ENCODE data around the gene ATXN10. TPM values are rescaled to one million over a fixed set of nuclear protein-coding genes. Genes with fewer than 3 reads are reported as not detected.
"Not testable (repeated sequence)": the region's sequence is repeated elsewhere in the genome, so short reads cannot be mapped to it uniquely, and the experiment has no call there.

ATXN10 gene
- total RNA-seq, 1 donor from 2014 or later, result 107 TPM

DNA sequence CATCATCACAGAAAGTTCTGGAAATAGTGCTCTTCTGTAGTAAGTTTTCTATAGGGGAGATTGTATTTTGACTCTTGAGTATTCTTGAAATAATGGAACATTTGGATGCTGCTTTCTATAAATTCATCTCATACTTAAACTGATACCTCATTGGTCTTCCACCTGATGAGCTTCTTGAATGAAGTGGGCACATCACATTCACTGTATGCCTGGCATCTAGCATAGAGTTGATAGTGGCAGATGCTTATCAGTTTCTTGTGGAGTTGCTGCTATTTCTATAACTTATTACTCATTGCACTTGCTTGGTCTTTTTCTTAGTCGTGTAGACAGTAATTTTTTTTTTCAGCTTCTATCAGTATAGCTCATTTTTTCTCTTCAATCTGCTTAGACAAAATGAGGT lies 5.4 kb downstream of the ATXN10 start:
- DNase-seq (ENCODE audit: low spot score), result no peak

DNA sequence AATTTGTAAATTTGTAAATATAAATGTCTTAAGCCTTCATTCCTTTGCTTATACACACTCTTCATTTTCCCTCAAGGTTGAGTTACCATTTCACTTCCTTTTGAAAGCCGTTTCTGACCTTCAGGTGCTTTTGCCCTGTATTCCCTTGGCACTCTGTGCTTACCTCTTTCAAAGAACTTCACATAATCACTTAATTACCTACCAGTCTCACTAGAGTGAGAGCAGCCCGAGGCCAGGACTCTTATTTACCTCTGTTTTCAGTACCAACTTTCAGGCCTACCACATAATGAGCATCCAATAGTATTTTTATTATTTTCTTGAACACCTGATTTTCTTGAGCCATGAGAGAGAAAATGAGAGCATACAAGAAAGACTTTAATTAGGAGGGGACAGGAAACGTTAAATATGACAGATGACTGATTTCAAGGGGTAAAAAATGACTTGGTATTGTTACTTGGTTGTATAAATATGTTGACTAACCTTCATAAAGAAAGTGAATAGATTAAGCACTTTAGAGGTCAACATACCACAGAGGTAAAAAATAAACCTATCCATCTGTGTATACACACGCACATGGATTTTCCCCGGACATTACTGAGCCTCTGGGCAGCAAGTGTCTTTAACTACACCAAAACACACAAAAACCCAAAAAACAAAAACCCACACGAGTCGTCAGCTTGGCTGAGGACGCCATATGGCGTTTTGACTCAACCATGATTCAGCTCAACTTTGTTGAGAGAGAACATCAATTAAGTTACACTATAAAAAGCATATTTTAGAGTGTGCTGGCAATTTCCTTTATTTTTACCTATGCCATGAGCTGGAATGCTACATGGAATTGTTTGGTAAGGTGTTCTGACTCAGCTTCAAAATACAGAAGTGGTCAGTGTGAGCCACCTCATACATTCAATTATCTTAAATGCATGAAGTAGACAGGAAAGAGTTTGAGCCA lies 7.6 kb downstream of the ATXN10 start:
- no peak for DNase-seq (ENCODE audit: low spot score)

DNA sequence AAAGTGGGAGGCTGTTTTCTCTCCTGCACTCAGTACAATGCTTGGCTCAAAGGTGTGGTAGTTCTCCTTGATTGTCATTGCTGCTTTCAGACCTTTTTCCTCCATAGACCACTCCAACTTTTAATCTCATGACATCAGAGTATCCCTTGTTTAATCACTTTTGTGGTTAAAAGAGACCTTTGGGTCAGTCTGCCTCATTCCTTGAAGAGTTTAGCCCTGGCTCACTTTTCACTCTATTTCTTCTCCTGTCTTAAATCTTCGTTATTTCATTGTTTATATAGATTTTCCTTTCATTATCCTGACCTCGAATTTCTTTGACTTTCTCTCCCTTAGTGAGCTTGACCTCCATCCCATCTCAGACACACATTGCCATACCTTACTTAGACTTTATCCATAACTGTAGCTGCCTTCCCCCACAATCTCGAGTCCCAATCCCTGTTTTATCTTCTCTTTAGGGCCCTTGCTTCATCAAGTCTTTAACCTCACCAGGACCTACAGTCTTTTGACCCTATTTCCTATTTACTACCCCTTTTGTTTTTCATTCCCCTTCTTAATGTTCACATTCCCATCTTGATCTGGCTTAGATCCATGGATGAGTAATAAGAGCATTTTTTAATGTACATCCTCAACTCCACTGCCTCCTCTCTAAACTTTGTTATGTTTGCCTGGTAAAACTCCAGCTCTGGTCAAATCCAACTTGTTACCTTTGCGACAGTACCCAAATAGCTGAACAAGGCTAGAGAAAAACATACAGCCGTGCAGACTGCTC lies 9.5 kb downstream of the ATXN10 start:
- no peak for DNase-seq (ENCODE audit: low spot score)

DNA sequence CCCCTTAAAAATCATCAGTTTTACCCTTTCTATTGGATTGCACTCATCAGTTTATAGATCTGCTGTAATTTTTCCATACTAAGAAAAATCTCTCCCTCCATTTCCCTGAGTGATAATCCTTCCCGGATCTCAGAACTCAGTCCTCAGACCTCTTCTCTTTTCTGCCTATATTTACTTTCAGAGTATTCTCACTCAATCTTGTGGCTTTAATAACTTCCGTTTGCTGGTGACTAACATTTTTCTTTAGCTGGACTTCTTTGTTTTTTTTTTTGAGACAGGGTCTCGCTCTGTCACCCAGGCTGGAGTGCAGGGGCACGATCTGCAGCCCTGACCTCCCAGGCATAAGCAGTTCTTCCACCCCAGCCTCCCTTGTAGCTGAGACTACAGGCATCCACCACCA lies 10.4 kb downstream of the ATXN10 start:
- no peak for DNase-seq (ENCODE audit: low spot score)

DNA sequence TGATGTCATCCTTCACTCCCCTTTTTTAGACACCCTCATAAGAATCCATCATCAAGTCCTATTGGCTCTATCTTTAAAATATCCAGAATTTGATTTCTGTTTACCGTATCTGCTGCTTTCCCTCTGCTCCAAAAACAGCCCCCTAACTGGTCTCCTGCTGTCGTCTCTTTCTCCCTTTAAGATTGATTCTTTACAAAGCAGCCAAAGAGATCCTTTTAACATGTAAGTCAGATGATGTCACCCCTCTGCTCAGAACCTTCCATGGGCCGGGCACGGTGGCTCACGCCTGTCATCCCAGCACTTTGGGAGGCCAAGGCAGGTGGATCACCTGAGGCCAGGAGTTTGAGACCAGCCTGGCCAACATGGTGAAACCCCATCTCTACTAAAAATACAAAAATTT lies 11.1 kb downstream of the ATXN10 start:
- not testable (repeated sequence) for DNase-seq (ENCODE audit: low spot score)

DNA sequence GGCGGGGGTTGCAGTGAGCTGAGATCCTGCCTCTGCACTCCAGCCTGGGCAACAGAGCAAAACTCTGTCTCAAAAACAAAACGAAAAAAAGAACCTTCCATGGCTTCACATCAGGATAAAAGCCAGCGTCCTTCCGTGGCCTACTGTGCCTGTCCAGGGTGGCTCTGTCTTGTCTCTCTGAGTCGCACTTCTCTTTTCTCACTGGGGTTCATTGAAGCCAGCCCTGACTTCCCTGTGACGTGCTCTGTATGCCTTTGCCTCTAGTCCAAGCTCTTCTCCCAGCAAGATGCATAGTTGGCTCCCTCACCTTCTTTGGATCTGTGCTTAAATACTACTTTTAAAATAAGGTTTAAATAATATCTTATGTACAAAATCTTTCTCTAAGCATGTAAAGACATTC lies 11.6 kb downstream of the ATXN10 start:
- DNase-seq (ENCODE audit: low spot score), result no peak

DNA sequence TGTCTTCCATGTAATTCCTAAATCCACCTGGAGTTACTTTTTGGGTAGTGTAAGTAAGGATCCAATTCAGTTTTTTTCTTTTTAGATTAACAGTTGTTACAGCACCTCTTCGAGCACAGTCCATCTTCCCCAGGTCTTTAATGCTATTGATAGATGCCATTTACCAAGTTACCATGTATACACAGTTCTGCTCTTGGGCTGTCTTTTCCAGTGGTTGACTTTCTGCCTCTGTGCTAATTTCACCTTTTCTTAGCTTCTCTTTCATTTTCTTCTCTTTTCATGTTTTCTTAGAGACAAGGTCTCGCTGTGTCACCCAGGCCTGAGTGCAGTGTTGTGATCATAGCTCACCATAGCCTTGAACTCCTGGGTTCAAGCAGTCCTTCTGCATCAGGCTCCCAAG lies 12.0 kb downstream of the ATXN10 start:
- no peak for DNase-seq (ENCODE audit: low spot score)

DNA sequence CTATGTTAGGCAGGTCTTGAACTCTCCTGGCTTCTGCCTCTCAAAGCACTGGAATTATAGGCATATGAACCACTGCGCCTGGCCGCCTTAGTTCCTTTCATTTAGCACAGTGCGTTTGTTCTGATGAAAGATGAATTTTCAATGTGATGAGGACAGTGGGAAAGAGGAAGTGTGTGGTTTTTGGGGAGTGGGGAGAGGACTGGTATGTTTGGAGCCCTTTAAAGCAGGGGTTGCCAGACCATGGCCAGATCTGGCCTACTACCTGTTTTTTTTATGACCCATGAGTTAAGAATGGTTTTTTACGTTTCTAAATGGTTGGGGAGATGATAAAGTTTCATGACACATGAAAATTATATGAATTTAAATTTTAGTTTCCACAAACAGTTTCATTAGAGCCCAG lies 12.5 kb downstream of the ATXN10 start:
- DNase-seq (ENCODE audit: low spot score), result no peak

DNA sequence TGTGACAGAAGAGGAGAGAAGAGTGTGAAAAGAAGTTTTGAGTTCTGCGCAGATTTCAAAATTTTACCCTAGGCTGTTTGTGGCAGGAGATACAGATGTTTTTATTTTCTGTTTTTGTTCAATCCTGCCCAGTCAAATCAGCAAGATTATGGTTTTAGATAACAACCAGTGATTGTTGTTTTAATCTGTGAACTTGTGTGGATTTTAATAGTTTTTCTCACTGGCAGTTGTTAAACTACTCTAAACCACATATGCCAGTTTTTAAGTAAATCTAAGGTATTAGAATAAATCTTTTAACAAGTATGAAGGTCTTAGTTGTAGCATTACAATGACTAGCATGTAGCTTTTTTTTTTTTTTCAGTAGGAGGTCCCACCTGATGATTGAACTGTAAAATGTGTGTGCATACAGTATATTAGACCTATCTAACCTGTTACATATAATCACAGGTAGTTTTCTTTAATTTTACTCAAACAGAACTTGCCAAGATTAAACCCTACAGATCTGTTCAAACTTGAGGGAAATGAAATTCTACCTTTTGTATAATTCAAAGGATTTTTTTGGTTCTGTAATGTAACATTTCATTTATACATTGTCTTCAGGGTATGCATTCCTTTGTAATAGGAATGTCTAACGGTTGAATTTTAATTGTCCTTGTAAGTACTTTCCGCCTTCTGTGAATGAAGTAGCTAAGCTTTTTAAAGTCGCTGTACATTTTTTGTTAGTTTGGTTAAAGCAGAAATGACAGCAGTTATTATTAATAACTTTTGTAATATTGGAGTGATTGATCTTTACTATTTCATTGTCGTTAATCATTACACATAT lies 13.3 kb downstream of the ATXN10 start:
- DNase-seq (ENCODE audit: low spot score), result no peak

DNA sequence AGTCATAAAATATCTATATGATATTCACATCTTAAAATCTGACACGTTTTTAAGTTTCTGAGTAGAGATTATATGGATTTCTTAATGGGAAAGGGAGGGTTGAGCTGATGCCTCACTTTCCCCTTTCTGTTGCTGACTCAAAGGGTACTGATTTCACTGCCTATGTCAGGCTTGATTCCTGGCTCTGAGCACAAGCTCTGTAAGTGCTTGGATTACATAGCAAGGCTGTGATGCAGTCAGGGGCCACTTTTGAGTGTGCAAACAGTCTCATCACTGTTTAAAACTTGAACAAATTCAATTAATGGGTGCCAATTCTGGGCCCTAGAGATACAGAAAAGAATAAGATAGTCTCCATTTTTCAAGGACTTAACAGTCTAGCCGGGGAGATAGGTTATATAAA lies 14.4 kb downstream of the ATXN10 start:
- no peak for DNase-seq (ENCODE audit: low spot score)

DNA sequence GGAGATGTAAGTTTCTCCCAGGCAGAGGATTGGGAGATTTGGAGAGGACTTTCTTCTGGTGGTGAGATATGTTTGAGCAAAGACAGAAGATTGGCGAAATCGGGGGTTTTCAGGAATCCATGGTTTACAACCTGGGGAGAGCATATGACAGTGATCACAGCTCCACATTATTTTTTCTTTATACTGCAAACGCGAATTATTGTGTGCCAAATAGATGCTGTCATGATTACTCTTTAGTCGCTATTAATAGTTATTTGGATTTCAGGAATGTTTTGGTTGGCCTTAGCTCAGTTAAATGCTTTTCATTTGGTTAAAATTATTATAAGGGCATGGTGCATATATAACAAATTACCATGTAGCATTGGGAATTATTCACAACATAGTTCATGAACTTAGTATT lies 15.2 kb downstream of the ATXN10 start:
- DNase-seq (ENCODE audit: low spot score), result no peak

DNA sequence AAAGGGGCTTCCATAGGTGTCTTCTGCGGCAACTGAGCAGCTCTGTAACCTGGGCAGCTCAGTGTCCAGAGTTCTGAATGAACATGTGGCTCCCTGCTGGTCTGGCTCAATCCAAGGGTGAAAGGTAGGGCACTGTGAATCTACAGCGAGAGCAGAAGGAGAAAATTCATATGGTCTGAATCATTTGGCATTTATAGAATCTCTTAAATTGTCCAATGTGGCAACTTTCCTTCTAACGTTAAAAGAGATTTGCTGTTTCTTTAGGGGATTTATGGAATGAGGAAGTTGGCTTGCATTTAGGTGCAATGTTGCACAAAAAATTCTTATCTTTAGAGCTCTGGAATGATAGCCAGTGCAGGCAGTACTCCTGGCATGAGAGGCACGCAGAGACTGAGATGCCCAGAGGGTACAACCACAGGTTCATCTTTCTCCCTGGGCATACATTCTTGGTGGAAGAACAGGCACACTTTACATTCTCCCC lies 17.0 kb downstream of the ATXN10 start:
- DNase-seq (ENCODE audit: low spot score), result no peak

DNA sequence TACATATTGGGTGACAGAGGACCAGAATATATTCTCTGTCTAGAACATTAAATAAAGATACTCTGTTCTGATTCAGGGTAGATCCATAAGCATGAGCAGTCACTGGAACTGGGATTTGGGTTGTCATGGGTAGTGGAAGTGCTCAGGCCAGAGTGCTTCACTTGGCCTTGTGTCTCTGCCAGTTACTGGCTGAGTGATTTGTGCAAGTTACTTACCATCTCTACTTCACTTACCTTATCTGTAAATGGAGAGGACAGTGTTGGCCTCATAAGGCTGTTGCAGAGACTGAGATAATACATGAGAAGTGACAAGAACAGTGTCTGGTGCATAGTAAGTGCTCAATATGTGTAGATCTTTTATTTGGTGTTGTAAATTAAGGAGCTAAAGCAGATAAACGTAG lies 17.6 kb downstream of the ATXN10 start:
- no peak for DNase-seq (ENCODE audit: low spot score)

DNA sequence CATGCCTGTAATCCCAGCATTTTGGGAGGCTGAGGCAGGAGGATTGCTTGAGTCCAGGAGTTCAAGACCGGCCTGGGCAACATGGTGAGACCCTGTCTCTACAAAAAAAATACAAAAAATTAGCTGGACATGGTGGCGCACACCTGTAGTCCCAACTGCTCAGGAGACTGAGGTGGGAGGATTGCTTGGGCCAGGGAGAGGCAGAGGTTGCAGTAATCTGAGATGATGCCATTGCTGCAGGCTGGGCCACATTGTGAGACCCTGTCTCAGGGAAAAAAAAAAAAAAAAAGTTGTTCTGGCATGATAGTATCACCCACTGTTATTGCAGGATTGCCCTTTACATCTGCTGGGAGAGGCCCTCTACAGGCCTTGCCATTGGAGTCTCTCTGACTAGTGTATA lies 18.4 kb downstream of the ATXN10 start:
- no peak for DNase-seq (ENCODE audit: low spot score)

DNA sequence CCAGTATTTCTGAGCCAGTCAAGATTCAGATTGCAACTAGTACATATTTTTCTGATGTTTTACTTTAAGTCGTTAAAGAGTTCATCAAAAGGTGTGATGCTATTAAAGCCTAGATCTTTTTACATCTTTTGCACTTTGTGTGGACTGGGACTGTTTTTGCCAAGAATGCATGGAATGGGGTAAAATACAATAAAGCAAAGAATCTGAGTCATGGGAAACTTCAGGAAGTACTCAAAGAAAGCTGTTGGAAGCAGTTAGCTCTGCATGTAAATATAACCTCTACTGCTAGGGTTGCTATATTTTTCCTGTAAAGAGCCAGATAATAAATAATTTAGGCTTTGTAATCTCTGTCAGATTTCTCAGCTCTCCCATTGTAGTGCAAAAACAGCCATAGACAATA lies 20.9 kb downstream of the ATXN10 start:
- no peak for DNase-seq (ENCODE audit: low spot score)

DNA sequence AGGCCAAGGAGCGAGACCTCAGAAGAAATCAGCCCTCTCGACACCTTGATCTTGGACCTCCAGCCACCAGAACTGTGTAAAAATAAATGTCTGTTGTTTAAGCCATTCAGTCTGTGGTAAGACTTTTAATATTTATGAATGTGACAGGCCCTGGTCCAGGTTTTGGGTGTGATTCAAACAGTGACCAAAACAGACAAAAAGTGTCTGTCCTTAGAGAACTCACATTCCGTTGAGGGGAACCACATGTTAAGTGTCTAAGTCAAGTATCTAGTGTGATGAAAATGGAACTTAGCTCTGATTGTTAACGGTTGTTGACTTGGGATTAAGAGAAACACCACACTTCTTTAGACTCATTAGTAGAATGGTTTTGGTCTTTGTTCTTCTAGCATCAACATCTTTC lies 22.2 kb downstream of the ATXN10 start:
- no peak for DNase-seq (ENCODE audit: low spot score)

DNA sequence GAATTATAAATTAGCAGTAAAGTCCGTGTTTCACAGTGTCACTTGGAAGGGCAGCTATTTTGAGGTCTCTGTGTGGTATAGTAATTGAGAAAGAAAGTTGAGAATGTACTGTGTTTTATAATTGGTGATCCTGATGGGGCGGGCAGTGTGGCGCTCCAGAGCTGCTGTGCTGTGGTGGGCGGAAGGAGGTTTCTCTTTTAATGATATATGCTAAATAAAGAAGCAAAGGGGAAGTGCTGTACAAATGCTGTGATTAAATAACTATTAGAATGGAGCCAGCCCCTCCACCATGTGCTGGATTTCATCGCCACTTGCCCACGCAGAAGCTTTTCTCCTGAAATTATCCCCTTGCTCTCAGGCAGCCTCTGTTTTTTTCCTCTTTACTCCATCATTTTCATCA lies 24.6 kb downstream of the ATXN10 start:
- no peak for DNase-seq (ENCODE audit: low spot score)

DNA sequence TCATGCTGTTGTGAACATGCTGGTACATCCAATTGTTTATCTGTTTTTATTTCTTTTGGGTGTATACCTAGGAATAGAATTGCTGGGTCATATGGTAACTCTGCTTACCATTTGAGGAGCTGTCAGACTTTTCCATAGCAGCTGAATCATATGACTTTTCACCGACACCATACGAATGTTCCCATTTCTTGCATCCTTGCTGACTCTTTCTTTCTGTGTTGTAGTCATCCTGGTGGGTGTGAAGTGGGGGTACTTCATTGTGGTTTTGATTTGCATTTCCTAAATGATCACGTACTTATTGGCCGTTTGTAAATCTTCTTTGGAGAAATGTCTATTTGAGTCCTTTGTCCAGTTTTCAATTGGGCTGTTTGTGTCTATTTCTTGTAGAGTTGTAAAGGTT lies 26.5 kb downstream of the ATXN10 start:
- DNase-seq (ENCODE audit: low spot score), result no peak

DNA sequence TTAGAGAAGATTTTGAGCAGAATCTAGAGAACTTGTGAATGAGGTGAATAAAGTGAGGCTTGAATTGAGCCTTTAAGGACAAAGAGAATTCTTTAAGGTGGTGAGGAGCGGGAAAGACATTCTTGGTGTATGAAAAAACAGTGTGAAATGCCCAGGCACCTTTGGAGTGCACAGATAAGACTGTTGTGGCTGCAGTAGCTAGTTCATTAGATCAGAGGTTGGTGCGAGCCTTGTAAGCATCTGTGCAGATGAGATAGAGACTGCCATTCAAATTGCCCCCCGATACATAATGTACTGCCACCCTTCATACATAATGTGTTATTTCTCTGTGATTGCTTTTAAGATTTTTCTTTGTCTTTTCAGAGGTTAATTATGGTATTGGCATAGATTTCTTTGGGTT lies 31.3 kb downstream of the ATXN10 start:
- no peak for DNase-seq (ENCODE audit: low spot score)

DNA sequence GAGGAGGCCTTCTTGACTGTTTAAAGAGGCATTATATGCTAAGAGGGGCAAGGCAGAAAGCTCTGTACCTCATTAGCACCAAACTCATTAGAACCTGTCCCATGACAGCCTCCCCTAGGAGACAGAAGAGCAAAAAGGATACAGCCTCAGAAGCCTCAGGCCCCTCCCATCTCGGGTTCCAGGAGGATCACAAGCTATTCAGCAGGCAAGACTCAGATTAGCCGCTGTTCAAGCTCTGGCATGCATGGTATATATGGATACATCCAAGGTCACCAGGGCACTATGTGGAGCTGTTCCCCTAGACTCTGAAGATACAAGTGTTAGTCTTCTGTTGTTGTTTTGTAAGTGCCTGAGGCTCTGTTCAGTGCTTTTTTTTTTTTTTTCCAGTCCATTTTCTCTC lies 32.1 kb downstream of the ATXN10 start:
- no peak for DNase-seq (ENCODE audit: low spot score)

DNA sequence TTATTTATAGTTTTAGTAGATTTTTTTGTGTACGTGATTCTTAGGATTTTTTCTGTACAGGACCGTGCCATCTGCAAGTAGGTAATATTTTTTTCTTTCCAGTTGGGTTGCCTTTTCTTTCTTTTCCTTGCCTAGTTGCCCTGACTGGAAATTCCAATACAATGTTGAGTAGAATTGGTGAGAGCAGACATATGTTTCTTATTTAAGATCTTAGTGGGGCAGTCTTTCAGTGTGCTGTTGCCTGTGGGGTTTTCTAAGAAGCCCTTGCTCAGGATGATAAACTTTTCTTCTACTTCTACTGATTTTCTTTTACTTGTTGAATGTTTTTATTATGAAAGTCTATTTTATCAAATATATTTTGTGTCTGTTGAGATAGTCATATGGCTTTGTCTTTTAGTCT lies 33.0 kb downstream of the ATXN10 start:
- DNase-seq (ENCODE audit: low spot score), result no peak

DNA sequence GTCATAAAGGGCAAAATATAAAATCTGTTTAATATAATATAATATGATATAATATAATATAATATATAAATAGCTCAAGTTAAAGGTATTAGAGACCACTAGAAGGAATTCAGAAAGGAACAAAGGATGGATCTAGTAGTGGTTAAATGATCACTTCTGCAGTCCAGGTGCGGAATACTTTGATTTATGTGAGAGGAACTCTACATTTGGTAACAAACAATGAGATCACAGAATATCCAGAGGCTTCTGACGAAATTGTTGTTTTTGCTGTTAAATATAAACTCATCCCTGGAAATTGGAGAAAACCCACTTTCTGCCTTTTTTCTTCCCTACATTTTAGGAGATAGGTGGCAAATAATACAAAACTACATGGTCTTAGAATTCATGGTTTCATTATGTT lies 36.0 kb downstream of the ATXN10 start:
- no peak for DNase-seq (ENCODE audit: low spot score)
